Bronchial epithelial cell (primary cell): ENCODE results near the gene RPS6KA2. TPM values are rescaled to one million over a fixed set of nuclear protein-coding genes. Genes with fewer than 3 reads are reported as not detected.

Experiments
- DNase-seq: peaks from one replicate; pipeline ENCODE4 v3.0.0-alpha.2; 2010; ENCODE audit warnings: low read depth
- FAIRE-seq: peaks from 2 replicates; lab custom pipeline; 2011; peaks lifted over from hg19 to GRCh38; lab: Jason Lieb, UNC
- H3K27me3 ChIP-seq: 2 replicates; pipeline ENCODE4 v1.5.1; 2011; ENCODE audit warnings: low read length; ENCODE audit not compliant: control insufficient read depth, insufficient read depth
- H3K36me3 ChIP-seq: 2 replicates; pipeline ENCODE4 v1.5.1; 2011; ENCODE audit warnings: low read length; ENCODE audit not compliant: control insufficient read depth, insufficient read depth
- H3K4me3 ChIP-seq: 2 replicates; pipeline ENCODE4 v1.5.1; 2011; ENCODE audit warnings: mild to moderate bottlenecking, low read depth, low read length, control low read depth
- total RNA-seq: library from RNA; depleted of rRNA; stranded (reverse); fragments of >200 nt; gene quantifications from 2 replicates; pipeline ENCODE4 v1.2.1, GENCODE V29; 2014
- TF ChIP-seq, protein P1 (sequence below): IDR thresholded peaks from 2 replicates; pipeline ENCODE4 v1.5.1; 2011; ENCODE audit warnings: mild to moderate bottlenecking, moderate library complexity, low read length, control low read depth, inconsistent platforms; ENCODE audit not compliant: insufficient read depth, severe bottlenecking

Gene RPS6KA2
- total RNA-seq, 1 donor from 2014 or later, result 42.6 TPM

DNA sequence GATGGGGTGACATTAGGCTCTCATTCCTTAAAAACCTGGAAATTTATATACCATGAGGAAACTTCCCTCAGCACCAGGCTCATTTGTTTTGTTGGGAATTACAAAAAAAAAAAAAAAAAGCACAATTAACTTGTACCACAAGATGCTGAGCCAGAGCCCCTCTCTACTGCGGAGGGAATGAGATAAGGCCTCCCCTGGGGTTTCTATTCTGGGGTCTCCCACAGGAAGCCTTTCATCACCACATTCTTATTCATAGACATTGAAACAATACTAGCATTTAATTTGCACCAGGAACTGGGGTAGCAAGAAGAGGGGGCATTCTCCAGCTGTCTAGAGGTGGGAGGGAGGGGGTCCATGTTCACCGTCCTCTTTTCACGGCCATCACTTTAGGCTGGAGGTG is 23.0 kb upstream of the RPS6KA2 start:
- FAIRE-seq (no peak), DNase-seq (no peak)
- TF ChIP-seq, protein P1, sequence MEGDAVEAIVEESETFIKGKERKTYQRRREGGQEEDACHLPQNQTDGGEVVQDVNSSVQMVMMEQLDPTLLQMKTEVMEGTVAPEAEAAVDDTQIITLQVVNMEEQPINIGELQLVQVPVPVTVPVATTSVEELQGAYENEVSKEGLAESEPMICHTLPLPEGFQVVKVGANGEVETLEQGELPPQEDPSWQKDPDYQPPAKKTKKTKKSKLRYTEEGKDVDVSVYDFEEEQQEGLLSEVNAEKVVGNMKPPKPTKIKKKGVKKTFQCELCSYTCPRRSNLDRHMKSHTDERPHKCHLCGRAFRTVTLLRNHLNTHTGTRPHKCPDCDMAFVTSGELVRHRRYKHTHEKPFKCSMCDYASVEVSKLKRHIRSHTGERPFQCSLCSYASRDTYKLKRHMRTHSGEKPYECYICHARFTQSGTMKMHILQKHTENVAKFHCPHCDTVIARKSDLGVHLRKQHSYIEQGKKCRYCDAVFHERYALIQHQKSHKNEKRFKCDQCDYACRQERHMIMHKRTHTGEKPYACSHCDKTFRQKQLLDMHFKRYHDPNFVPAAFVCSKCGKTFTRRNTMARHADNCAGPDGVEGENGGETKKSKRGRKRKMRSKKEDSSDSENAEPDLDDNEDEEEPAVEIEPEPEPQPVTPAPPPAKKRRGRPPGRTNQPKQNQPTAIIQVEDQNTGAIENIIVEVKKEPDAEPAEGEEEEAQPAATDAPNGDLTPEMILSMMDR, result no peak
- Histone ChIP-seq H3K4me3 (no peak overlapping the region), H3K27me3 (peaks cover under 1% of the 10 kb centered on the region), H3K36me3 (no peaks in the 10 kb centered on the region)

DNA sequence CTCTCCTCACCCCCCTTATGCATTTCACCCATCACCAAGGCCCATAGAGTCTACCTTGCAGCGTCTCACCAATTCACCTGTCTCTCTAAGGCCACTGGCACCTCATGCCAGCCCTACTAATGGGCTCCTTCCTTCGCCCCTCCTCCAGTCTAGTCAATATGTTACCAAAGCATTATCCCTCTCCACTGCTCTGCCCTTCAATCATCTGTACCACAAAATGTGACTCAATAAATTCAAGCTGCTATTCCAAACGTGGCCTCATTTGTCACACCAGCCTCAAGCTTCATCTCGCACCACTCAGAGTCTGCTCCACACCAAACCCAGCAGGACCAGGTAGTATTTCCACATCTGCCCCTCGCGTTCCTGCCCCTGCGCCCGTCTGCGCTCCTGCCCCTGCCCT is 21.8 kb upstream of the RPS6KA2 start:
- Histone ChIP-seq H3K36me3 (no peaks in the 10 kb centered on the region), H3K4me3 (no peak overlapping the region), H3K27me3 (no peaks in the 10 kb centered on the region)
- TF ChIP-seq, protein P1, result no peak
- no peak for FAIRE-seq
- DNase-seq, result no peak

DNA sequence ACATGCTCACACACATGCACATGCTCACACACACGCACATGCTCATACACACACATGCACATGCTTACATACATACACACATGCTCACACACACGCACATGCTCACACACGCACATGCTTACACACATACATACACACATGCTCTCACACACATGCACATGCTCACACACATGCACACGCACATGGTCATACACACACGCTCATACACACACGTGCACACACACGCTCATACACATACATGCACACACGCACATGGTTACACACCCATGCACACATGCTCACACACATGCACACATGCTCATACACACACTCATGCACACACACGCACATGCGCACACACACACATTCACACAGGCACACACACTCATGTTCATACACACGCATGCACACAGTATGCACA is 20.8 kb upstream of the RPS6KA2 start:
- TF ChIP-seq, protein P1, result no peak

DNA sequence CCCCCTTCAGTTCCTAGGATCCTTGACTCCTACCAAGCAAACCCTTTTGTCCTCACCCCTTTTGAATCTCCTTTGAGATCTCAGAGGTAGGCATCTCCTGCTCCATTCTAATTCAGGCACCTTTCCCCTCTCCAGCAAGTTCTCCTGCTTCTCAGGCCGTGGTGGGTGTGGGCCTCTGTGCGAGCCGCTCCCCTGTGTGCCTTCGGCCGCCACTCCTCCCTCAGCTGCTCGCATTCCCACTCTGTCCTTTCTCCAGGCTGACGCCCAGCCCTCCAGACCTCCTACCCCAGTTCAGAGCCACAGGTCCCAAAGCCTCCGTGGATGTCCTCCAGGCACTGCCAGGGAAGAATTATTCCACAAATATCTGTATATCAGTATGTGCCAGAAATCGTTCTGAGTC is 19.7 kb upstream of the RPS6KA2 start:
- no peaks in the 10 kb centered on the region for H3K27me3 ChIP-seq
- TF ChIP-seq, protein P1, result no peak
- FAIRE-seq, result no peak

More for the DNA sequence above, 20.8 kb upstream of the RPS6KA2 start:
- no peaks in the 10 kb centered on the region for H3K27me3 ChIP-seq
- H3K36me3 ChIP-seq, result no peaks in the 10 kb centered on the region
- no peak for DNase-seq
- no peak overlapping the region for H3K4me3 ChIP-seq
- FAIRE-seq, result peak; percentile 99

DNA sequence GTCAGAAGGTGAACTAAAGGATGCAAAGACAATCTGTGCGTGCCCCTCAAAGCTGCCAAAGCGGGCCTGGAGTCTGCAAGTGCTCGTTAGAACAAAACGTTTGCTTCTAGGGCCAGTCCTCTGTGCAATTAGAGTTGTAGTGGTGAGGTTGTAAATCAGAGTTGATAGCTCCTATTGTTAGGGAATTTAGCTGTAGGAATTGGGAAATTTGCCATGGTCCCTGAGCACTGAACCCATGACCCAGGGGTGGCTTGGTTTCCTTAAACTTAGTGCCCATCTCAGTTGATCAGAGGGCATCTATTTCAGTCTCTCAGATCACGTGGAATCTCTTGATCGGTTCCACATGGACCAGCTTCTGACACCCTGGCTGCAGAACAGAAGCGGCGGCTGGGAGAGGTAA is 18.8 kb upstream of the RPS6KA2 start:
- FAIRE-seq (no peak), DNase-seq (no peak)
- H3K27me3 ChIP-seq, result no peaks in the 10 kb centered on the region
- H3K36me3 ChIP-seq, result no peaks in the 10 kb centered on the region
- no peak overlapping the region for H3K4me3 ChIP-seq
- TF ChIP-seq, protein P1, result no peak

More for the DNA sequence above, 19.7 kb upstream of the RPS6KA2 start:
- Histone ChIP-seq H3K4me3 (no peak overlapping the region), H3K36me3 (no peaks in the 10 kb centered on the region)
- DNase-seq, result no peak

DNA sequence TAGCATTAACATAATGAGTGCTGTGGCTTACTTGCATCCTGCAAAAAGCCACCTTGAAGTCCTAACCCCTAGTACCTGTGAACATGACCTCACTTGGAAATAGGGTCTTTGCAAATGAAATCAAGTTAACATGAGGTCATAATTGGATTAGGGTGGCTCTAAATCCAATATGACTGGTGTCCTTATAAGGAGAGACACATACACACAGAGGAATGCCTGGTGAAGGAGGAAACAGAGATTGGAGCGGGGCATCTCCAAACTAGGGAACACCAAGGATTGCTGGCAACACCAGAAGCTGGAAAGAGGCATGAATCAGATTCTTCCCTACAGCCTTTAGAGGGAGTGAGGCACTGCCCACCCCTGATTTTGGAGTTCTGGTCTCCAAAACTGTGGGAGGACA is 17.6 kb upstream of the RPS6KA2 start:
- Histone ChIP-seq H3K36me3 (no peaks in the 10 kb centered on the region), H3K27me3 (no peaks in the 10 kb centered on the region), H3K4me3 (no peak overlapping the region)
- TF ChIP-seq, protein P1, result no peak
- no peak for FAIRE-seq
- no peak for DNase-seq
